GM04503 (cell line): ENCODE measurements around the gene FILIP1.
A peak's percentile ranks its signal among the peaks of the same experiment; 100 is the strongest.

ENCODE experiments used
- DNase-seq: peaks from one replicate; pipeline ENCODE4 v3.0.0-alpha.2; 2012; ENCODE audit warnings: low read depth

The FILIP1 gene

DNA sequence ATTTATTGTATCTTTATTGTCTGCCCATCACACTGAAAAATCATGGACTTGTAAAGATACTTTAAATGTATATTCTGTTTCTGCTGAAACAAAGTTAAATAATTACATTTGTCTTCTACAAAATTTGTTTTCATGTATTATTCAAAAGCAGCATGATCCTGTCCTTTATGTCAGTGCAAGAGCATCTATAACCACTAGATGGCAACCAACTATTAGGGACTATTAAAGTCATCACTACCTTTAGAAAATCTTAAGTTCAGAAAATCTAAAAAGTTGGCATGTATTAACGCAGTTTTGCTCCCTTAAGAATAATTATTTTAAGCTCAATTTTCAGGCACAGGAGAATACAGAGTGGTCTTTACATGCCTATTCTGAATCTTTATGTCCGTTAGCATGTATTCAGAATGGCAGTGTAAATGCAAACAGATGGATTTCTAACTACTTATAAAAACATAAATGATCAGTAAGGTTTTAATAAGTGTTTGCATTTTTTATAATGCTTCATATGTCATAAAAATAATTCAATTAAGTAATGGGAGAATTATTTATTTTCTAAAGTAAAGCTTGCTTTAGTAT, 226.8 kb downstream of the FILIP1 start:
- no peak for DNase-seq

DNA sequence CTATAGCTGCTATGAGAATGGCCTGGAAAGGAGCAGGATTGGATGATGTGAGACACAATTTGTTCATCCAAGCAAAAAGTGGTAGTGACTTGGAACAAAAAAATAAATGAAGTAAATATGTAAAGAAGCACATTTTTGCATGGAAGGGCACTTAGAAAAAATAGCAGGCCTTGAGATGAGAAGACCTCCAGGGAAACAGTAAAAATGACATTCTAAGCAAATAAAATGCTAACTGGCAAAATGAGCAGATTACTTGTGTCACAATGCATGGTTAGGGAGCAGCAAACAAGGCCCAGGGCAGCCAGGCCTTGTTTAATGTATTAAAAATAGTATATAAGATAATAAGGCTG, 230.2 kb downstream of the FILIP1 start:
- DNase-seq = no peak

DNA sequence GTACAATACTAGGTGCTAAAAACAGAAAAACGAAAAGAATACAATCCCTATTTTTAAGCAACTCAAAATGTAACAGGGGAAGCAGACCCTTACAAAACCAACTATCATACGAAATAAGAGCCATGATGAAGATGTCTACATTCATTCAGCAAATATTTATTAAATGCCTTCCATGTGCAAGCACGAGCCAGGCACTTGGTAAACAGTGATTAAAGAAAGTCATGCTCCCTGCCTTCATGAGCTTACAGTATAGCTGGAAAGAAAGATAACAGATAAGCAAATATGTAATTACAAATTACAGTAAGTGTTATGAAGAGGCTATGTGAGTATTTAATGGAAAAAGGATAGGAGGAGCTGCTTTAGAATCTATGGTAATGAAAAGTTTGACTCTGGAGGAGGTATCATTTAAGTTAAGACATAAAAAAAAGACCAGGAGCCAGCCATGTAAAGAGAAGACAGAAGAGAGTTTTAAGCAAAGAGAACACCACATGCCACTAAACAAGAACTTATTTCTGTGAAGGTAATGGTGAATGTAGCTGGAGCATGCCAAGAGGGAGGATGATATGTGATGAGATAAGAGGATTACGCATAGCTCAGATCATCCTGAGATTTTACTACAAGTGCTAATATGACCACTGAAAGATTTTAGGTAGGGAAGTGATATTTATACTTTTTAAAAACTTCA, 230.7 kb downstream of the FILIP1 start:
- DNase-seq = no peak

DNA sequence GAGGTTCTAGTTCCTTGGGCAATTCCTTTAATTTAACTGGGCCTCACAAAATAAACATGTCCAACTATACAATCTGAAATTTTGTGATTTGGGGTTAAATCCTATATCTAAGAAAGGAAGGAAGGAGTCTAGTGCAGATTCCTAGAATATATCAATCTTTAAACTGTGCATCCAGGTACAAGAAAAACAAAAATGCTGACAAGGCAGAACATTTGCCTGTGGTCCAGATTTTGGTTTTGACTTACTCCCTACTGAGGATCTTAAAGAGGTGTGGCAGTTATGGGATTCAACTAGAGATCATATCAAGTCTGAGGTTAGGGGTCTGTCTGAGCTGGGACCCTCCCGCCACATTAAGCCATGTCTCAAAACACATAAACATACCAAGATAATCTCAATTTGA, 232.3 kb downstream of the FILIP1 start:
- DNase-seq = no peak

DNA sequence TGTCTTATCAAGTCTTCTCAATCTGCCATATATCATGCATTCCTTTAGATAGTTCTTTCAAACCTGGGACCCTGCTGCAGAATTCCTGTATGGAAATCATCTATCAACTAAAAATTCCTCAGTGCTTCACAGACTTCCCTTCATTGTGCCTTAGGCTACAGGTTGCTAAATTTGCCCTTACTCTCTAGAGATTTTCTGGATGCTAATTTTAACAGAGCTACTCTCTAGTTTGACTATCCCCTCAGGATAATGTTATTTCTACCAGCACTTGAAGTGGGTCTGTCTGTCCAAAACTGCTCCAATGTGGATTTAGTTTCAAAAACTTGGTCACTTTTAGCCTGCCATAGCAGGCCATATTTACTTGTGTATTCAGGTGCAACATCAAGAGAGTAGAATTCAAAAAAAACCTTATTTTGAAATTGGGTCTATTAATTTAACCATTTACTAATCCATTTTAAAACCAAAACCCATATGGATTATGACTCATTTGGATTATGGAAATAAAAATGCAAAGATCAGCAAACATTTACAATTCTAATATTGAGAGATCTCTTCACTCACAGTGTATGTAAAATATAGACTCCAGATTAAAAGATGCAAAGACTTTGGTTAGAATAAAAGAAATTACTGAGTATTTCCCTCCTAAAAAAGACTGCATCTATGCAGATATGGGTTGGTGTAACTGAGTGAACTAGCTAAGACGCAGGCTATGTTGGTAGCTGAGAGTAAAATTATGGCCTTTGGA, 236.1 kb downstream of the FILIP1 start:
- no peak for DNase-seq

DNA sequence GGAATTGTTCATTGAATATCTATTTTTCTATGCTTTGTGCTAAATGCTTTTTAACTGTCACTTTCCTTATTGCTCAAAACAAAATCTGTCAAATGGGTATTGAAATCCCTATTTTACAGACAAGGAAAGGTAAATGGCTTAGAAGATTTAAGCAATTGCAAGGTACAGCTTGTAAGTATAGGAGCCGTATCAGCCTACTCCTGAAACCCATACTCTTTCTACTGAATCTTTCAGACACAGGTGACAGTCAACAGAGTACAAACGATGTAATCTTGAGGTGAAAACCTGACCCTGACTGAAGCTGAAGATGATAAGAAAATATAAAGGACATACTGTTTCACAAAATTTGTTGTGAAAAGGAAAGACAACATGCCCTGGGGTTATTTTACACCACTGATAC, 243.0 kb downstream of the FILIP1 start:
- DNase-seq = no peak

DNA sequence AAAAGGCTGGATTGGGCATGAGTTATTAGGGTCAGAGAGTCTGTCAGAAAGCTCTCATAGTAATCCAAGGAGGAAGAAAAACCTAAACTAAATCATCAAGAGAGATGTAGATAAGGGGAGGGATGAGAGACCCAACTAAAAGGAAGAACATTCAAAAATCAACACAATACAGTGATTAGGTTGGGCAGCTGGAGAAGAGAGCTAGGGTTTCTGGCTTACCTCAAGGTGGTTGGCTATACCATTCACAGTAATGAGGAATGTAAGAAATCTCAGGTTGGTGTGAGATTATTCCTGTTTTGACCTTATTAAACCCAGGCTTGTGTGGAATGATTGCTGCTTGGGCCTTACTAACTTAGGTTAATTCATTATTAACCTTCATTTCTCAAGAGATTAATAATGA, 243.8 kb downstream of the FILIP1 start:
- no peak for DNase-seq

DNA sequence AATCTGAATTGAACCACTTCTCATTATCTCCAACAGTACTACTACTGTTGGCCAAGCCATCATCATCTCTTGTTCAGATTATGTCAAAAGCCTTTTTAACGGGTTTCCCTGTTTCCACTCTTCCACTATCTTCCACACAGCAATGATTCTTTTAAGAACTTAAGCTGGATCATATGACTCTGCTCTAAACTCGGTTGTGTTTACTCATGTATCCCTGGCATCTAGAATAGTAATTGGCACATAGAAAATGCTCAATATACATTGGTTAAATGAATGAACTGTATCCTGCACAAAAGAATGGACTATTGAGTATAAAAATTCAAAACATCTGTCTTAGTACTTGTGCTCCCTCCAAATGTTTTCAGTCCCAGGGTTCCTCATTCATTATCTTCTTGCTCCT, 247.2 kb downstream of the FILIP1 start:
- DNase-seq = no peak

DNA sequence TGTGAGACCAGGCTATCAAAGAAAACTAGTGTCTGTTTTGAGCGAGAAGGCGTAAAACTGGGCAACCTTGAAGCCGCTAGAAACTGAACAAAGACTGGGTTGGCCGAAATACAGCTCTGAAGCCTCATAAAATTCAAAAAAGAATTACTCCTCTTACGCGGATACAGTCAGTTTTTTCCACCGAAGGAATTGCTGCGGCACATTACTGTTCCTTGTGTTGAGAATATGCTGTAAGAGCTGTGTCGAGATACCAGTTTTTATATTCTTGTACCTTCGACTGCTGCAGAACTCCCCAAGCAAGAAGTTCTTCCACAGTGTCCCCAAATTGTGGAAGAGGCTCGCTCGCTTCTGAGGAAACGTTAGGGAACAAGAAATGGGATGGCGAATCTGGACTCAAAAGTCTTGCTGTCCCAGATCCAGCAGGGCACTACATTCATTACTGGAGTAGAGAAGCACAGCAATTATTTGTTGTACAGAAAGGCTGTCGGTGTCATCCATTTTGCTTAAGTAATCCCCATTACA, 249.5 kb downstream of the FILIP1 start:
- DNase-seq = no peak

DNA sequence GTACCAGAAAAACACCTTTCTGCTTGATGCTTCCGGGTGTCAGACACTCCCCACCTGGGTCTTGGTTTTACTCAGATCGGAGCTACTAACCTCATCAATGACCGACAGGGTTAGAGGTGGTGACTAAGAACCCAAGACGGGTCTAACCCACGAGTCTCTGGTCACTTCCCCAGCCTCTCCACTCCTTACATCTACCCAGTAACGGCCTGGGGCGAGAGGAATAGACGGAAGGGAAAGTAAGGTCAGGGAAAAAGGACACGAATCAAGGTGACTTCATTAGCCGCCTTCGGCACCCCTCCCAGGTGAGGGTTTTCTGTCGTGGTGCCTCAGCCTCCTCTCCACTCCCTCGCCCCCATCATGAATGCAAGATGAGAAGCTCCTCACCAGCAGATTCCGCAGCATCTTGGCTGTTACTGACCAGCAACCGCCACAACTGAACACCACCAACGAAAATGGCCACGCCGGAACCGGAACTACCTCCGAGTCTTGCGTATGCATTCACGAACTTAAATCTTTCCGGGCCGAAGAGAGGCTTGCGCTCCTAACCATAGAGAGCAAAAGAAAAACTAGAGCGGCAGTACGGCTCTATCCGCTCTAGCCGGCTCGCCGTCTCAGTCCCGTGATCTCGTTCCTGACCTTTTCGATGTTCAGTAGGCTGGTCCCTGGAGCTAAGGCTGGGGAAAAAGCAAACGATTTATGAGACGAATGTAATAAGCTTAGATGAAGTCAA, 250.1 kb downstream of the FILIP1 start, which contains the start of gene COX7A2:
Gene COX7A2 (minus strand): TSS at position 469 of the 730 bp plus-strand sequence. CDS start 67 bp downstream, at position 402.
- peak; percentile 93 for DNase-seq
